GM12878 (cell line): ENCODE results near the gene CEACAM3. TPM values are rescaled to one million over a fixed set of nuclear protein-coding genes. Genes with fewer than 3 reads are reported as not detected.

Experiments used
- ATAC-seq: fragments of 200-7000 bp; cut with Tn5 transposase; 3 replicates; pipeline ENCODE4 v1.9.1; 2020; ENCODE audit warnings: mild to moderate bottlenecking, moderate library complexity
- BruUV-seq: library from RNA; stranded (reverse); fragments of 400-500 nt; replicated peaks from 2 replicates; lab custom pipeline; 2021; lab: Mats Ljungman, UMichigan
- CTCF ChIA-PET: fragments of 300-600 bp; sonication (Branson Sonifier 250); formaldehyde crosslinking; extraction: SDS; loops from one replicate; lab custom pipeline; 2021; ENCODE audit warnings: inconsistent platforms; lab: Yijun Ruan, JAX
- POLR2A ChIA-PET: fragments of 350-600 bp; formaldehyde crosslinking; extraction: SDS; loops from one replicate; lab custom pipeline; 2021; ENCODE audit warnings: inconsistent platforms; lab: Charles Lee
- RAD21 ChIA-PET: fragments of 300-600 bp; sonication (Branson Sonifier 250); formaldehyde crosslinking; loops from one replicate; lab custom pipeline; 2023; ENCODE audit warnings: antibody characterized with exemption; ENCODE audit not compliant: unreplicated experiment; lab: Charles Lee
- SMC1A ChIA-PET: fragments of 300-600 bp; sonication (Branson Sonifier 250); formaldehyde crosslinking; loops from one replicate; lab custom pipeline; 2023; ENCODE audit not compliant: unreplicated experiment, uncharacterized antibody; lab: Charles Lee
- DNase-seq: peaks from one replicate; pipeline ENCODE4 v3.0.0-alpha.2; 2011; ENCODE audit warnings: low read depth, low spot score
- FAIRE-seq: peaks from 3 replicates; lab custom pipeline; 2011; peaks lifted over from hg19 to GRCh38; lab: Jason Lieb, UNC
- H2AFZ ChIP-seq: 2 replicates; pipeline ENCODE4 v1.6.0; 2011; ENCODE audit warnings: low read depth, low read length, control low read depth; ENCODE audit not compliant: control insufficient read depth
- H3K27ac ChIP-seq: 2 replicates; pipeline ENCODE4 v1.5.1; 2011; ENCODE audit warnings: control low read depth; ENCODE audit not compliant: control insufficient read depth, insufficient read depth
- H3K27me3 ChIP-seq, 2 experiments: replicated peaks in 1 of 2; 2 replicates each; pipeline versions ENCODE4 v1.6.0 to v1.6.1; 2011; ENCODE audit warnings: low read length in 1 of 2; ENCODE audit not compliant: control insufficient read depth in 2 of 2, insufficient read depth in 2 of 2
- H3K36me3 ChIP-seq, 2 experiments: 2 replicates each; pipeline ENCODE4 v1.5.1; 2011; ENCODE audit warnings: low read length in 1 of 2; ENCODE audit not compliant: control insufficient read depth in 2 of 2, insufficient read depth in 2 of 2
- H3K4me1 ChIP-seq: 2 replicates; pipeline ENCODE4 v1.6.1; 2011; ENCODE audit warnings: mild to moderate bottlenecking, low read length, moderate library complexity, mixed read lengths; ENCODE audit not compliant: control insufficient read depth, insufficient read depth
- H3K4me2 ChIP-seq: 2 replicates; pipeline ENCODE4 v1.6.0; 2011; ENCODE audit warnings: control low read depth; ENCODE audit not compliant: control insufficient read depth, insufficient read depth
- H3K4me3 ChIP-seq: fragments of 200-600 bp; sonication (generic); 2 replicates; pipeline ENCODE4 v1.5.1; 2016
- H3K79me2 ChIP-seq: 2 replicates; pipeline ENCODE4 v1.6.0; 2011; ENCODE audit warnings: low read length; ENCODE audit not compliant: control insufficient read depth, insufficient read depth
- H3K9ac ChIP-seq: 2 replicates; pipeline ENCODE4 v1.8.0; 2011; ENCODE audit warnings: low read length, control low read depth, mixed read lengths; ENCODE audit not compliant: control insufficient read depth, insufficient read depth
- H3K9me3 ChIP-seq: replicated peaks from 3 replicates; pipeline ENCODE4 v1.5.1; 2011; ENCODE audit warnings: mild to moderate bottlenecking, low read length; ENCODE audit not compliant: control insufficient read depth, insufficient read depth
- H4K20me1 ChIP-seq: 2 replicates; pipeline ENCODE4 v1.6.0; 2011; ENCODE audit not compliant: control insufficient read depth, insufficient read depth
- BMI1 ChIP-seq: fragments of 450-650 bp; IDR thresholded peaks from 2 replicates; pipeline ENCODE4 v1.6.1; 2016; ENCODE audit warnings: mild to moderate bottlenecking, moderate library complexity, borderline replicate concordance
- EP300 ChIP-seq, 2 experiments: fragments of 150-350 bp in 1 of 2; IDR thresholded peaks; 2 replicates each; pipeline ENCODE4 v1.6.1; 2011 to 2012; ENCODE audit warnings: low read depth in 2 of 2, low read length in 2 of 2, borderline replicate concordance in 1 of 2, improper control_type of control experiment in 1 of 2, inconsistent platforms in 1 of 2; ENCODE audit not compliant: control insufficient read depth in 1 of 2
- IRF4 ChIP-seq: IDR thresholded peaks from 2 replicates; pipeline ENCODE4 v1.6.1; 2011; ENCODE audit warnings: low read depth, low read length
- WGBS: methylation state at CpG from one replicate; pipeline ENCODE4 v1.1.6; 2016; ENCODE audit warnings: low lambda C conversion rate; ENCODE audit not compliant: insufficient replicate concordance, insufficient coverage; ENCODE audit errors: missing lambda C conversion rate; 5-methylcytosine and 5-hydroxymethylcytosine counted together
- in situ Hi-C: fragments of 300-500 bp; cut with MboI; formaldehyde crosslinking; loops from 9 replicates; pipeline ENCODE4 v1.14.3; 2018; ENCODE audit warnings: mixed read lengths
- intact Hi-C: fragments of 100-400 bp; cut with micrococcal nuclease; formaldehyde crosslinking; loops from one replicate; pipeline ENCODE4 v1.14.2; 2022; ENCODE audit not compliant: unreplicated experiment
- polyA plus RNA-seq, 11 experiments: library from polyadenylated mRNA; depleted of rRNA in 4 of 11; unstranded in 6 of 11; stranded (reverse) in 5 of 11; fragments of >200 nt; fragmentation: Nextera tagmentation in 4 of 11; fragmentation: Illumina TruSeq in 1 of 11; extraction: Ambion mirVana in 4 of 11; extraction: Trizol in 1 of 11; gene quantifications; 1 replicate in 1 of 11; 2 replicates in 10 of 11; pipeline versions ENCODE4 v1.2.1 to v1.2.3, GENCODE V29; 2011 to 2016; ENCODE audit warnings: inconsistent platforms in 2 of 11, missing spikeins in 2 of 11, low read depth in 1 of 11
- total RNA-seq, 4 experiments: library from RNA; depleted of rRNA in 3 of 4; stranded (reverse); fragments of >200 nt in 3 of 4; fragmentation: Illumina TruSeq in 1 of 4; extraction: Trizol in 1 of 4; gene quantifications; 2 replicates each; pipeline versions ENCODE4 v1.2.1 to v1.2.3, GENCODE V29; 2013 to 2021
- TF ChIP-seq, protein P1 (sequence below): fragments of 450-650 bp; IDR thresholded peaks from 2 replicates; pipeline ENCODE4 v1.6.1; 2017; ENCODE audit warnings: mild to moderate bottlenecking, moderate library complexity

CEACAM3 gene
- total and polyA plus RNA-seq, 10 of the 15 experiments (the other 5 are each of a cell fraction or from before 2014, with no cell fraction given): not detected

DNA sequence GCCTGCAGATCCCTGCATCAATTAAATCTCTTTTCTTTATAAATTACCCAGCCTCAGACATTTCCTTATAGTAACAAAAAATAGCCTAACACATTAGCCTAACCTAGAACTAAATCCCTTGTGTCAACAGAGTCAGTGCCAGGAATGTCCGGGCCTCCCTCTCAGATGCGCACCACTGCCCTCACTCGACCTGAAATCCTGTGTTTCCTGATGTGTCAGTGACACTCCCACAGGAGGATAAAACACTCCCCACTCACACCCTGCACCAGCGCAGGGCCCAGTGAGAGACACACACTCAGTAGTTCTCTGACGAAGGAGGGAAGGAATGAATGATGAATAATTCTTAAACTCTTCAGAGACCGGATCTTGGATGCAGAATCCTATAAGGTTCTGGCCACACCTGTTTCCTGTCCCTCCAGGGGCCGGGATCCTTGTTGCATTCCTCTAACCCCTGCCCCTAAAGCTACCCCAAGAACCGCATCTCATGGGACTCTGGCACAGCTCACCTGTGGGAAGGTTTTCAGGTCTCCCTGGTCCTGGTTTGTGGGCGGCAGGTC is 3.1 kb downstream of the CEACAM3 start:
- ChIA-PET SMC1A (interaction anchor here (0.5 kb wide), 1 partner anchor 592 kb away, joined by 3 read pairs; no protein-coding TSS in a partner anchor), POLR2A (no interaction called here), RAD21 (no interaction called here), CTCF (no interaction called here)
- no peak overlapping the region for H3K27ac ChIP-seq
- no peaks in the 10 kb centered on the region for H3K79me2 ChIP-seq
- no peaks in the 10 kb centered on the region for H3K36me3 ChIP-seq
- WGBS: 47% methylated on average over 9 of the region's 9 CpGs
- no peaks in the 10 kb centered on the region for H4K20me1 ChIP-seq
- no peaks in the 10 kb centered on the region for H3K27me3 ChIP-seq
- no peak overlapping the region for H2AFZ ChIP-seq
- ATAC-seq (no peak), FAIRE-seq (no peak), DNase-seq (no peak)
- TF ChIP-seq BMI1 (no peak), IRF4 (no peak), EP300 (IDR thresholded peaks at IDR 0.05; ENCODE audit: borderline replicate concordance in 1 of 2, control insufficient read depth in 1 of 2, low read depth in 2 of 2, low read length in 2 of 2) (no peak)
- TF ChIP-seq, protein P1, sequence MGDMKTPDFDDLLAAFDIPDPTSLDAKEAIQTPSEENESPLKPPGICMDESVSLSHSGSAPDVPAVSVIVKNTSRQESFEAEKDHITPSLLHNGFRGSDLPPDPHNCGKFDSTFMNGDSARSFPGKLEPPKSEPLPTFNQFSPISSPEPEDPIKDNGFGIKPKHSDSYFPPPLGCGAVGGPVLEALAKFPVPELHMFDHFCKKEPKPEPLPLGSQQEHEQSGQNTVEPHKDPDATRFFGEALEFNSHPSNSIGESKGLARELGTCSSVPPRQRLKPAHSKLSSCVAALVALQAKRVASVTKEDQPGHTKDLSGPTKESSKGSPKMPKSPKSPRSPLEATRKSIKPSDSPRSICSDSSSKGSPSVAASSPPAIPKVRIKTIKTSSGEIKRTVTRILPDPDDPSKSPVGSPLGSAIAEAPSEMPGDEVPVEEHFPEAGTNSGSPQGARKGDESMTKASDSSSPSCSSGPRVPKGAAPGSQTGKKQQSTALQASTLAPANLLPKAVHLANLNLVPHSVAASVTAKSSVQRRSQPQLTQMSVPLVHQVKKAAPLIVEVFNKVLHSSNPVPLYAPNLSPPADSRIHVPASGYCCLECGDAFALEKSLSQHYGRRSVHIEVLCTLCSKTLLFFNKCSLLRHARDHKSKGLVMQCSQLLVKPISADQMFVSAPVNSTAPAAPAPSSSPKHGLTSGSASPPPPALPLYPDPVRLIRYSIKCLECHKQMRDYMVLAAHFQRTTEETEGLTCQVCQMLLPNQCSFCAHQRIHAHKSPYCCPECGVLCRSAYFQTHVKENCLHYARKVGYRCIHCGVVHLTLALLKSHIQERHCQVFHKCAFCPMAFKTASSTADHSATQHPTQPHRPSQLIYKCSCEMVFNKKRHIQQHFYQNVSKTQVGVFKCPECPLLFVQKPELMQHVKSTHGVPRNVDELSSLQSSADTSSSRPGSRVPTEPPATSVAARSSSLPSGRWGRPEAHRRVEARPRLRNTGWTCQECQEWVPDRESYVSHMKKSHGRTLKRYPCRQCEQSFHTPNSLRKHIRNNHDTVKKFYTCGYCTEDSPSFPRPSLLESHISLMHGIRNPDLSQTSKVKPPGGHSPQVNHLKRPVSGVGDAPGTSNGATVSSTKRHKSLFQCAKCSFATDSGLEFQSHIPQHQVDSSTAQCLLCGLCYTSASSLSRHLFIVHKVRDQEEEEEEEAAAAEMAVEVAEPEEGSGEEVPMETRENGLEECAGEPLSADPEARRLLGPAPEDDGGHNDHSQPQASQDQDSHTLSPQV: no peak
- H3K4me3 ChIP-seq: no peak overlapping the region
- in situ Hi-C loops: no loop called here
- no TSS peak for BruUV-seq
- no peaks in the 10 kb centered on the region for H3K9me3 ChIP-seq
- intact Hi-C loops: no loop called here
- no peak overlapping the region for H3K4me2 ChIP-seq
- H3K4me1 ChIP-seq: no peaks in the 10 kb centered on the region; the same call in 1 of the 2 replicates
- no peak overlapping the region for H3K9ac ChIP-seq
